Thyroid gland (tissue), 4 donors: Measurements from ENCODE around the gene AMFR.

Experiments
- POLR2A ChIP-seq, 2 donors: fragments of 450-650 bp; IDR thresholded peaks; one replicate each; pipeline ENCODE4 v1.6.1; 2017; ENCODE audit warnings: antibody characterized with exemption in 2 of 2, mild to moderate bottlenecking in 2 of 2, moderate library complexity in 1 of 2
- TF ChIP-seq, protein P1 (sequence below), 6 experiments: fragments of 200-600 bp in 3 of 6; fragments of 450-650 bp in 3 of 6; sonication (generic) in 3 of 6; IDR thresholded peaks; one replicate each; pipeline ENCODE4 v1.5.1; 2016 to 2019; ENCODE audit warnings: antibody characterized with exemption in 6 of 6, mild to moderate bottlenecking in 2 of 6, inconsistent platforms in 1 of 6, moderate library complexity in 1 of 6

DNA sequence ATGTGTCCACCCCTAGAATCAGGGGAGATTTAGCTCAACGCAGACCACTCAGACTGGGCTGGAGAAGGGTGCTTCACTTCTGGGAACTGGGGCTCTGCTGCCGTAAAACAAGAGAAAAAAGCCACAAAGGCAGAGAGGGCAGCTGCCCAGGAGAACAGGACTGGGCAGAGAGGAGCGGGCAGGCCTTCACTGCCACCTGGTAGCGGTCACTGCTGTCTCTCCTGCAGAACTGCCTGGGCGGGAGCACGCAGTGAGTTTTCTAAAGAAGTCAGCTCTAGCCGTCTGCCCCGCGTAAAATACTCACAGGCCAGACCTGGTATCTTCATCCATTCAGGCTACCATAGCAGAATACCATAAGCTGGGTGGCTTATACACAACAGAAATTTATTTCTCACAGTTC lies 103.8 kb downstream of the AMFR start:
- TF ChIP-seq, protein P1, sequence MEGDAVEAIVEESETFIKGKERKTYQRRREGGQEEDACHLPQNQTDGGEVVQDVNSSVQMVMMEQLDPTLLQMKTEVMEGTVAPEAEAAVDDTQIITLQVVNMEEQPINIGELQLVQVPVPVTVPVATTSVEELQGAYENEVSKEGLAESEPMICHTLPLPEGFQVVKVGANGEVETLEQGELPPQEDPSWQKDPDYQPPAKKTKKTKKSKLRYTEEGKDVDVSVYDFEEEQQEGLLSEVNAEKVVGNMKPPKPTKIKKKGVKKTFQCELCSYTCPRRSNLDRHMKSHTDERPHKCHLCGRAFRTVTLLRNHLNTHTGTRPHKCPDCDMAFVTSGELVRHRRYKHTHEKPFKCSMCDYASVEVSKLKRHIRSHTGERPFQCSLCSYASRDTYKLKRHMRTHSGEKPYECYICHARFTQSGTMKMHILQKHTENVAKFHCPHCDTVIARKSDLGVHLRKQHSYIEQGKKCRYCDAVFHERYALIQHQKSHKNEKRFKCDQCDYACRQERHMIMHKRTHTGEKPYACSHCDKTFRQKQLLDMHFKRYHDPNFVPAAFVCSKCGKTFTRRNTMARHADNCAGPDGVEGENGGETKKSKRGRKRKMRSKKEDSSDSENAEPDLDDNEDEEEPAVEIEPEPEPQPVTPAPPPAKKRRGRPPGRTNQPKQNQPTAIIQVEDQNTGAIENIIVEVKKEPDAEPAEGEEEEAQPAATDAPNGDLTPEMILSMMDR (IDR thresholded peaks at IDR 0.05): no peak
- TF ChIP-seq POLR2A (IDR thresholded peaks at IDR 0.05): no peak
